GM12801 (cell line): Measurements from ENCODE around the gene MACROD2.

Experiments
- CTCF ChIP-seq: IDR thresholded peaks from one replicate; pipeline ENCODE4 v1.5.1; 2011; ENCODE audit warnings: control low read depth; ENCODE audit not compliant: insufficient read length; ENCODE audit errors: extremely low read depth

MACROD2 gene

DNA sequence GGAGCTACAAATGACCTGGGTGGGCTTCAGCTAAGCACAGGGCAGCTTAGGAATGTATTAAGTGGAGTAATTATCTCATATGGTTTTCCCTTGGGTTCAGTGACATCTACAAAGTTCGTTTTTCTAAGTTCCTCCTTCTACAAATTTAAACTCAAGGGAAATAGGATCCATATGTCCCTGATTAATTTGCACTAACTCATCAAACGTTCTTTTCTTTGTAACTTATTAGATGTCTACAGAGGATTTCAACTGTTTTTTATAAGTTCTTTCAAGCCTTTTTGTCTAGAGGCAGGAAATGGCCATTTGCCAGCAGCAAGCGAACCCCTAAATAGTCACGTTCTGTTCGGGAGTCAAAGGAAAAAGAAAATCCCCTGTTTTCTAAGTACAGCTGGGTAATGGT, 1517.6 kb downstream of the MACROD2 start:
- TF ChIP-seq CTCF, result no peak

DNA sequence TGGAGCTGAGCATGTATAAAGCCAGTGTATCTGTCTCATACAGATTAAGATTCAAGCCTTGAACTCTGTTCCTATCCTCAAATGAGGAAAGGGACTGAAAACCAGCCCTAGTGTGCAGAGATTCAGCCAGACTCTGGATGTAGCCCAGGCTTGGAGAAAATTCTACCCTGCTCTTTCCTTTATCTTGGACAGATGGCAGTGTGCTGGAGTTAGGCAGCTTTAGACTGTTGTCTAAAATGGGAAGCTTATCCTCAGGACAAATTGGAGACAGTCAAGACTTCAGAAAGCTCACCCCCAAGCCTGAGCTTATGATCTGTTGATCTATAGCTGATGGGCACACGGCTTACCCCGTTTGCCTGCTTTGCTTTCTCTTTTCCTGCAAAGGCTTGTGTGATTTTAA, 1520.4 kb downstream of the MACROD2 start:
- no peak for TF ChIP-seq CTCF

GRCh38 chr20:15520930-15521524, 1525.7 kb downstream of the MACROD2 start:
- no peak for TF ChIP-seq CTCF

GRCh38 chr20:15523400-15523799, 1528.1 kb downstream of the MACROD2 start:
- TF ChIP-seq CTCF, result no peak

DNA sequence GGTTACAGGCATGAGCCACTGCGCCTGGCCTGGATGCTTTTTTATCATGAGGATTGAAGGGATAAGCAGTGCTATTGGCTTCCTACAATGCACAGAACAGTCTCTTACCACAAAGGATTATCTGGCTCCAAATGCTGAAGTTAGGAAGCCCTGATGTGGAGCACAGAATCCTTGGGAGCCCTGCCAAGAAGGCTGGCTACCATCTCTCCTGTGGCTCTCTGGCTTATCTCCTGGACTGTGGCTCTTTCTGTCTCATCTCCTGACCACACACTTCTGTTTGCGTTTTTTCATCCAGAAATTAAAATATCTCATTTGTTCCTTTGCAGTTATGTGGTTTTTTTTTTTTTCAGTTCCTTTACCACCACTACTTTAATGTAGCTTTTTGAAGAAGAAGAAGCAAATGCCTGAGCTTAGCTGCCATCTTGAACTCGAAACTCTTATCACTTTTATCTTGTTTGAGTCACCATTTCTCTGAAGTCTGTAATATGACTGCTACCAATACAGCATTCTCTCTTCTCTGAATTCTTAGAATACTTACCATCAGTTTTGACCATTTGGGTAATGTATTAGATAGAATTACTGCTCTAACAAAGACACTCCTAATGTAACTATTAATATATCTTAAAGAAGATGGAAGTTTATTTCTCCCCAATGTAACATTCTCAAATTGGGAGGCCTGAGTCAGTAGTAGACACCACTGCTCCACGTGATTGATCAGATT, 1533.2 kb downstream of the MACROD2 start:
- TF ChIP-seq CTCF, result no peak

DNA sequence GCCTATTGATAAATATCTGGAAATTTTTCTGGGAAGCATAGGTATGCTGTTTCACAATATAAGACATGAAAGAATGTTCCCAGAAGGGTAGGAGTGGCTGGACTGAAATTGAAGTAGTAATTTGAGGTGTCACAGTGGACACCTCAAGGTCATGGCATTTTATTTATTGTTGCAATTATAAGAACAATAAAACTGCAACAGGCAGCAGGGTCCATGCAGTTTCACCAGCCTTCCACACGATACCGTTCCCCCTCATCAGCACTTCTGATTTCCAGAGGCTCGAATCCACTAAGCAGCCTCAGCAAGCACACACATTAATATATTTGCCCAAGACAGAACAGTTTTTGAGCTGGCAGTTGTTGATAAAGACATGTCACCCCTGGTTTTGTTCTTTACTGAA, 1540.5 kb downstream of the MACROD2 start:
- TF ChIP-seq CTCF, result no peak

GRCh38 chr20:15542655-15543054, 1547.3 kb downstream of the MACROD2 start:
- no peak for TF ChIP-seq CTCF

- no peak for TF ChIP-seq CTCF
These were observed 1549.4 kb downstream of the MACROD2 start for GRCh38 chr20:15544742-15545141.
